Daoy (cell line): ENCODE results near the gene MED13L. TPM values are rescaled to one million over a fixed set of nuclear protein-coding genes. Genes with fewer than 3 reads are reported as not detected.

Source experiments
- DNase-seq: peaks from one replicate; pipeline ENCODE4 v3.0.0-alpha.2; 2015; ENCODE audit warnings: low read depth
- total RNA-seq: library from RNA; depleted of rRNA; stranded (reverse); fragments of >200 nt; shearing (Covaris generic); gene quantifications from 2 replicates; pipeline ENCODE4 v1.2.3, GENCODE V29; 2014

The MED13L gene
- total RNA-seq, 1 experiment from 2014 or later = 36.2 TPM

- DNase-seq = no peak
Measured at GRCh38 chr12:116184763-116185162, 92.7 kb downstream of the MED13L start.

GRCh38 chr12:116183741-116184141 lies 93.8 kb downstream of the MED13L start:
- DNase-seq = no peak

- DNase-seq = no peak
Measured at GRCh38 chr12:116182359-116183063, 95.0 kb downstream of the MED13L start.

DNA sequence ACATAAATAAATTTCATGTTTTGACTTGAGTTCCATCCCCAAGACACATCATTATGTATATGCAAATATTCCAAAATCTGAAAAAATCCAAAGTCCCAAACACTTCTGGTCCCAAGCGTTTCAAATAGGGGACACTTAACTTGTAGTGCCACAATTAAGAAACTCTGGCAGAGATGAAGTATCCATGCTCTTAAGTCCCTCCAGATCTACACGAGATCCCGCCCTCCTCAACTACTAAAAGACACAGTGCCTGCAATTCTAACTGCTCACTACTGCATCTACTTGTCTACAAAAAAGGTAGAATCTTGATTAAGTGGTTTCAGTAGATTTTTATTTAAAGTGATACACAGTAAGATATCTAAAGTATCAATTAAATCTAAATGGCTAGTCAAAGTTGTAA lies 97.0 kb downstream of the MED13L start:
- DNase-seq = no peak

DNA sequence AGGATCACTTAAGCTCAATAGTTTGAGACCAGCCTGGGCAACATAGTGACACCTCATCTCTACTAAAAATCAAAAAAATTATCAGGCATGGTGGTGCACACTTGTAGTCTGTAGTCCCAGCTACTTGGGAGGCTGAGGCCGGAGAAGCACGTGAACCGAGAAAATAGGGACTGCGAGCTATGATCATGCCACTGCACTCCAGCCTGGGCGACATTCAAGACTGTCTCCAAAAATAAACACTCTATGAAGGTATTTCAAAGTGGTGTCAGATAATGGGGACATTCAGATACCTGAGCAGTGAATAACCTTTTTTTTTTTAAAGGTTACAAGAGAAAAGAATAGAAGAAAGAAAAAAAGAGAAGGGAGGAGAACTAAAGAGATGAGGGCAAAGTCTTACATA lies 98.1 kb downstream of the MED13L start:
- no peak for DNase-seq

DNA sequence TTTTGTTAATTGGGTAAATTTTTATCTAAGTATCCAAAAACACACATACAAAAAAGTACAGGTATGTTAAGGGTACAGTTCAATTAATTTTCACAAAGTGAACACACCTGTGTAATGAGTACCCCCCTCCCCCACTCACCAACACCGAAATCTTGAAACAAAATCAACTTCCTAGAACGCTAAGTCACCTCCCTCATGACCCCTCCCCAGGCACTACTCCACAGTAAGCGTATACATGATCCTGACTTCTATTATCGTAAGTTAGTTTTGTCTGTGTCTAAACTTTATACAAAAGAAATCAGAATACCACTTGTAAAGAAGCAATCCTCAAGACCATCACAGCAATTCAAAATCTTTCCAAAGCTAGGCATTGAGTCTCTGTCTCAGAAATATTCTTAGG lies 100.5 kb downstream of the MED13L start:
- no peak for DNase-seq

- DNase-seq = no peak
Measured at GRCh38 chr12:116174904-116175303, 102.6 kb downstream of the MED13L start.

DNA sequence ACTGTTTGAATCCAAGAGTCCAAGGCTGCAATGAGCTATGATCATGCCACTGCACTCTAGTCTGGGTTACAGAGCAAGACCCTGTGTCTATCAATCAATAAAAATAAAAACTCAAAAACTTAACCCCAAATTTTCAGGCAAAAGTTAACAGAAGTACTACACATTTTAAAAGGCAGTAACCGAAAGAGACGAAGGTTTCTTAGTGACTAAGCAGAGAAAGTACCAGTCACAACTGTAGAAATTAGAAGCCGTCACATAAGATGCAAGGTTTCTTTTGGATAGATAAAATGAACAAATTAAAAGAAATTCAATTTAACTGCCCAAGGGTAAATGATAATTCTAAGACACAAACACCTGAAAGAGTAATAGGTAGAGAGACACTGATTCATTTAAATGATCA lies 103.5 kb downstream of the MED13L start:
- DNase-seq = no peak

- no peak for DNase-seq
Measured at GRCh38 chr12:116172224-116172849, 105.2 kb downstream of the MED13L start.

DNA sequence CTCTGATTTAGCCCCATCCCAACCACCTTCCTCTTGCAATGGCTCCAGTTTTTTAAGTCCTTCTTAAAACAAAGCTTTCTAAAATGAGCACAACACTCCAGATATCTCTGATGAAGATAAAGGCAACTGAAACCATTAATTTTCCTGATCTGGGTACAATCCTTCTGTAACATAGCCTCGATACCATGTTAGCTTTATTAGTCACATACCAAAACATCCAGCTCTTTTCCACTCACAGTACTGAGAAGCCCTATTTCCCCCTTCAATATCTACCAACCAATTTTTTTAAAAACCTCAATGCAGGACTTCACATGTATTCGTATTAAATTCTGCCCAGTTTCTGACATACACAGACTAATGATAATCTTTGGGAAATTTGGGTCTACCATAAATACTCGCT lies 105.9 kb downstream of the MED13L start:
- DNase-seq = peak; percentile 42

GRCh38 chr12:116169071-116169470 lies 108.4 kb downstream of the MED13L start:
- no peak for DNase-seq

DNA sequence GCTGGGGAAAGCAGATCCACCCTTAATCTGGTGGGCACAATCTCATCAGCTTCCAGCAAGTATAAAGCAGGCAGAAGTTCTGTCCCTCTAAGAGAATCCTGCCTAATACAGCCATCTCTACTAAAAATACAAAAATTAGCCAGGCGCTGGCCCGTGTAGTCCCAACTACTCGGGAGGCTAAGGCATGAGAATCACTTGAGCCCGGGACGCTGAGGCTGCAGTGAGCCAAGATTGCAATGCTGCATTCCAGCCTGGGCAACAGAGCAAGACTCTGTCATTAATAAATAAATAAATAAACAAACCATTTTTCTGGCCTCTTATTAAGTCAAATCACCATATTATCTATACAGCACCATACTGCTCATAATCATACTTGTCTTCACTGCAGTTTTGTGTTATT lies 111.2 kb downstream of the MED13L start:
- DNase-seq = no peak

- DNase-seq = peak; percentile 43
Measured at GRCh38 chr12:116165036-116165425, 112.5 kb downstream of the MED13L start.

GRCh38 chr12:116164250-116165035 lies 113.0 kb downstream of the MED13L start:
- DNase-seq = no peak

DNA sequence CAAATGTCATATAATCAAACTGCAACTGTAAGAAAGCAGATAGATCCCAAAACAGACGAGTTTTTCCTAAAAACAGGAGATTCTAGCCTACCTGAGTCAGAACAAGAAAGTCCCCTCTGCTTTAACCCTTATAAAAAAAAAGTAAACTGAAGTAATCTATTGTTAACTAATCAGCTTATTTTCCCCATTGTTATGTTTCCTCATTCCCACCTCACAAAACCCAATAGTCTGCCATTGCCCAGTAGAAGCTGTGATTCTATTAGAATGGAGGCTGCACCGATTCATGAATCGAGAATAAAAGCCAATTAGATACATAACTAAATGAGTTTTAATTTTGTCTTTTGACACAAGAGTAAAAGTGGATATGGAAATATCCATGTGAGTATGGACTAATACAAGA lies 115.4 kb downstream of the MED13L start:
- no peak for DNase-seq

- DNase-seq = peak; percentile 23
Measured at GRCh38 chr12:116161588-116161987, 115.9 kb downstream of the MED13L start.

DNA sequence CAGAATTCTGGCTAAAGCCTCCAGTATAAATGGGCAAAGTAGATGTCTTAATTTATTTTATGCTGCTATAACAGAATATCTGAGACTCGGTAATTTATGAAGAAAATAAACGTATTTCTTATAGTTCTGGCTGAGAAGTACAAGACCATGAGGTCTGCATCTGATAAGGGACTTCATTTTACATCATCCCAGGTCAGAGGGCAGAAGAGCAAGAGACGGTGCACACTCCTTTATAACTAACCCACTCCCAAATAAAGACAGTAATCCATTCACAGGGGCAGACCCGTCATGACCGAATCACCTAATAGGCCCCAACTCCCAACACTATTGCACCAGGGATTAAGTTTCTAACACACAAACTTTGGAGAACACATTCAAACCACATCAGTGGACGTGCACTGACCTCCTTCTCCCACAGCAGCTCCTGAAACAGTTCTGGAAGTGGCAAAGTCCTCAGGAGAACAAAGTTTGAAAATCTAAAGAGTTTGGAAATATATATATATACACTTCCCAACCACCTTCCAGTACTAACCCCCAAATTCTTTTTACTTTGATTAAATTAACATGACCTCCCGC lies 116.5 kb downstream of the MED13L start:
- DNase-seq = no peak

GRCh38 chr12:116160231-116160630 lies 117.3 kb downstream of the MED13L start:
- DNase-seq = peak; percentile 43

DNA sequence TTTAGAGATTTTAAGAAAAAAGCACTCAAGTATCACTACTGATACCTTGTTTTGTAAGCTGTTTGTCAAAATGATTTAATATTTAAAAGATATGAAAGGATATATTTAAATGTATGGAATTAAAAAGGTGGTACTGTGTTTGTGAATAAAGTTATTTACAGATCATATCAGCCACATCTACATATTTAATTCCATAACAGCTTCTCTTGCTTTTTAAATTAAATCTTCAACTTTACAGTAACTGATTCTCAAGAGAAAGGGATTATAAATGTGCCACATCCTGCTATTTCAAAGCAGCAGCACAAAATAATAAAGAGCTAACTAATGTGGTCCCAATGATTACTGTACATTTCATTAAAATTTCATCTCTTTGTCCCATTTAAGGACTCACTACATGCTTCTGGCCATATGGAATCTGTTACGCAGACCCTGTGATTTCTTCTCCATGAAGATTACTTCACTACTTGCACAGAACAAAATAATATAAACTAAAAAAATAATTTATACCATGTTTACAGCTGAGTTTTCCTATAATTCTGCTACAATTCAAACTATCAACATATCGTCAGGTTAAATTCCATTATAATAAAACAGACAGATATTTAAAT lies 117.8 kb downstream of the MED13L start:
- DNase-seq = no peak

DNA sequence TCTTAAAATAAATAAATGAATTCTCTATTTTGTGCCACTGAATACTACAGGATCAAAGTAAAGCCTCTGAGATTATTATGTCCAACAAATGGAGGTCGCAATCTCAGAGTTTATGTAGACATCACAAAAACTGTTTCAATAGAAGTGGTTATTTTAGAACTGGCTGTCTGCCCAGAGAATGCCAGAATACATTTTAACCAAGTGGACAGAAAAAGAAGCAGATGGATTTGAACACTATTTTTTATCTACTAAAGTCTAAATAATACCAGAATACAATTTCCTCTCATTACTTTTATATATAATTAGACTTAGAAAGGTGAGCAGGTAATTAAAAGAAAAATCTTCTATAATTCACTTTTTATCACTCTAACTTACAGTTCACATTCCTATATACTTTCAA lies 118.3 kb downstream of the MED13L start:
- no peak for DNase-seq

GRCh38 chr12:116157845-116158267 lies 119.6 kb downstream of the MED13L start:
- DNase-seq = no peak

GRCh38 chr12:116156614-116157013 lies 120.9 kb downstream of the MED13L start:
- DNase-seq = no peak
